ENCODE measurements around the gene GCNT1. TPM values are rescaled to one million over a fixed set of nuclear protein-coding genes. Genes with fewer than 3 reads are reported as not detected.

The GCNT1 gene
- total RNA-seq, 2 experiments from 2014 or later = 18.2 to 38.4 TPM

GRCh38 chr9:76510446-76510845 lies 51.5 kb downstream of the GCNT1 start:
- DNase-seq (ENCODE audit: low spot score) = no peak
- ChIA-PET POLR2A (no interaction called here), CTCF (ENCODE audit: unreplicated experiment) (no interaction called here)
- intact Hi-C loops (cut with micrococcal nuclease; ENCODE audit: unreplicated experiment) = loop anchor here (2.0 kb wide), 1 partner anchor 38 kb away; no protein-coding TSS in a partner anchor
- no TSS peak for BruUV-seq (replicated peaks)
- Histone ChIP-seq H3K9me2 (ENCODE audit: insufficient read depth, low read length) (no peaks in the 10 kb centered on the region), H3K9me3 (ENCODE audit: low read length) (0 out of 2 replicates have a peak, but pooled peaks cover 5% of the 10 kb centered on the region), H3K4me1 (ENCODE audit: insufficient read depth, low read length, poor library complexity, severe bottlenecking) (no peaks in the 10 kb centered on the region), H2AFZ (ENCODE audit: low read length) (no peak overlapping the region), H3K27ac (ENCODE audit: low read depth, low read length, poor library complexity, severe bottlenecking) (no peak overlapping the region), H4K20me1 (ENCODE audit: insufficient read depth, low read length) (no peaks in the 10 kb centered on the region; the same call in 1 of the 2 replicates), H3K4me3 (ENCODE audit: low read depth, low read length, poor library complexity, severe bottlenecking) (no peak overlapping the region), H3K36me3 (ENCODE audit: insufficient read depth, low read length) (peaks cover 5% of the 10 kb centered on the region; the same call in 1 of the 2 replicates), H3K4me2 (ENCODE audit: low read length) (no peak overlapping the region), H3K79me2 (ENCODE audit: insufficient read depth, low read depth, low read length) (peaks cover 6% of the 10 kb centered on the region; the same call in 1 of the 2 replicates)
- TF ChIP-seq EZH2phosphoT487 (IDR thresholded peaks at IDR 0.05; ENCODE audit: borderline replicate concordance, low read depth, low read length) (no peak), CTCF (conservative IDR thresholded peaks at IDR 0.05; ENCODE audit: low read length) (no peak)

GRCh38 chr9:76512826-76513225 lies 53.8 kb downstream of the GCNT1 start:
- Histone ChIP-seq H4K20me1 (ENCODE audit: insufficient read depth, low read length) (no peaks in the 10 kb centered on the region; the same call in 1 of the 2 replicates), H3K4me1 (ENCODE audit: insufficient read depth, low read length, poor library complexity, severe bottlenecking) (no peaks in the 10 kb centered on the region), H3K27ac (ENCODE audit: low read depth, low read length, poor library complexity, severe bottlenecking) (no peak overlapping the region), H3K79me2 (ENCODE audit: insufficient read depth, low read depth, low read length) (no peaks in the 10 kb centered on the region), H3K9me2 (ENCODE audit: insufficient read depth, low read length) (no peaks in the 10 kb centered on the region), H2AFZ (ENCODE audit: low read length) (no peak overlapping the region), H3K9me3 (ENCODE audit: low read length) (0 out of 2 replicates have a peak, but pooled peaks cover 5% of the 10 kb centered on the region), H3K36me3 (ENCODE audit: insufficient read depth, low read length) (no peaks in the 10 kb centered on the region), H3K4me2 (ENCODE audit: low read length) (no peak overlapping the region), H3K4me3 (ENCODE audit: low read depth, low read length, poor library complexity, severe bottlenecking) (no peak overlapping the region)
- intact Hi-C loops (cut with micrococcal nuclease; ENCODE audit: unreplicated experiment) = no loop called here
- no peak for DNase-seq (ENCODE audit: low spot score)
- BruUV-seq (replicated peaks) = no TSS peak
- no peak for TF ChIP-seq EZH2phosphoT487 (IDR thresholded peaks at IDR 0.05; ENCODE audit: borderline replicate concordance, low read depth, low read length)
- no peak for TF ChIP-seq CTCF (conservative IDR thresholded peaks at IDR 0.05; ENCODE audit: low read length)
- CTCF ChIA-PET (ENCODE audit: unreplicated experiment) = no interaction called here
- POLR2A ChIA-PET = interaction anchor here (0.7 kb wide), 1 partner anchor 1506 kb away, joined by 3 read pairs; no protein-coding TSS in a partner anchor

GRCh38 chr9:76516350-76516749 lies 57.4 kb downstream of the GCNT1 start:
- no peak overlapping the region for H2AFZ ChIP-seq (ENCODE audit: low read length)

More at GRCh38 chr9:76516350-76516749, 57.4 kb downstream of the GCNT1 start:
- TF ChIP-seq CTCF (conservative IDR thresholded peaks at IDR 0.05; ENCODE audit: low read length) = no peak
- TF ChIP-seq EZH2phosphoT487 (IDR thresholded peaks at IDR 0.05; ENCODE audit: borderline replicate concordance, low read depth, low read length) = no peak
- DNase-seq (ENCODE audit: low spot score) = no peak
- H3K27ac ChIP-seq (ENCODE audit: low read depth, low read length, poor library complexity, severe bottlenecking) = no peak overlapping the region
- CTCF ChIA-PET (ENCODE audit: unreplicated experiment) = no interaction called here
- no peaks in the 10 kb centered on the region for H3K79me2 ChIP-seq (ENCODE audit: insufficient read depth, low read depth, low read length)
- no peaks in the 10 kb centered on the region for H3K36me3 ChIP-seq (ENCODE audit: insufficient read depth, low read length)
- H3K4me1 ChIP-seq (ENCODE audit: insufficient read depth, low read length, poor library complexity, severe bottlenecking) = no peaks in the 10 kb centered on the region
- H4K20me1 ChIP-seq (ENCODE audit: insufficient read depth, low read length) = no peaks in the 10 kb centered on the region
- no peaks in the 10 kb centered on the region for H3K9me2 ChIP-seq (ENCODE audit: insufficient read depth, low read length)
- intact Hi-C loops (cut with micrococcal nuclease; ENCODE audit: unreplicated experiment) = no loop called here
- BruUV-seq (replicated peaks) = no TSS peak
- H3K4me2 ChIP-seq (ENCODE audit: low read length) = no peak overlapping the region
- no peak overlapping the region for H3K4me3 ChIP-seq (ENCODE audit: low read depth, low read length, poor library complexity, severe bottlenecking)
- H3K9me3 ChIP-seq (ENCODE audit: low read length) = 0 out of 2 replicates have a peak, but pooled peaks cover 5% of the 10 kb centered on the region
- POLR2A ChIA-PET = interaction anchor here (0.7 to 1.4 kb wide), 4 partner anchors 9 to 59 kb away, joined by 3 to 10 read pairs (median 4); no protein-coding TSS in a partner anchor
